Hippocampal formation (tissue), 2 donors: ENCODE results near the gene HOTAIR.

Source experiments
- DNase-seq, 2 donors: peaks; one replicate each; lab custom pipeline; 2025; lab: John Stamatoyannopoulos, UW

Gene HOTAIR

GRCh38 chr12:53988541-53989226, 13.9 kb upstream of the HOTAIR start:
- no peak for DNase-seq

GRCh38 chr12:53987787-53988230, 13.1 kb upstream of the HOTAIR start:
- no peak for DNase-seq

GRCh38 chr12:53986686-53987483, 12.1 kb upstream of the HOTAIR start:
- no peak for DNase-seq

- DNase-seq = no peak
Measured at GRCh38 chr12:53985994-53986685, 11.4 kb upstream of the HOTAIR start.

GRCh38 chr12:53985692-53985993, 10.9 kb upstream of the HOTAIR start:
- DNase-seq = no peak

GRCh38 chr12:53984901-53985691, 10.3 kb upstream of the HOTAIR start, which contains the start of gene HOXC10:
HOXC10 (plus strand) TSS chr12:53985146; CDS start chr12:53985260, 114 bp downstream.
- DNase-seq = peak in 1 of 2 donors; percentile 3

- DNase-seq = no peak
Measured at GRCh38 chr12:53983950-53984572, 9.3 kb upstream of the HOTAIR start.

- no peak for DNase-seq
Measured at GRCh38 chr12:53983568-53983949, 8.8 kb upstream of the HOTAIR start.

- DNase-seq = no peak
Measured at GRCh38 chr12:53982648-53983567, 8.2 kb upstream of the HOTAIR start.

GRCh38 chr12:53981634-53982565, 7.1 kb upstream of the HOTAIR start:
- DNase-seq = no peak

GRCh38 chr12:53980802-53981496, 6.2 kb upstream of the HOTAIR start:
- DNase-seq = no peak

- no peak for DNase-seq
Measured at GRCh38 chr12:53980104-53980801, 5.5 kb upstream of the HOTAIR start.

- no peak for DNase-seq
Measured at GRCh38 chr12:53978477-53979356, 4.0 kb upstream of the HOTAIR start.

- DNase-seq = no peak
Measured at GRCh38 chr12:53977596-53978445, 3.1 kb upstream of the HOTAIR start.

GRCh38 chr12:53976823-53977595, 2.3 kb upstream of the HOTAIR start:
- no peak for DNase-seq
